WERI-Rb-1 (cell line): ENCODE measurements around the gene SLC1A7.

Experiments
- DNase-seq: peaks from one replicate; pipeline ENCODE4 v3.0.0-alpha.2; 2020
- H3K27ac ChIP-seq: fragments of 250-450 bp; sonication (Bioruptor Pico); 2 replicates; pipeline ENCODE4 v1.5.1; 2020; ENCODE audit warnings: mild to moderate bottlenecking, moderate library complexity
- H3K27me3 ChIP-seq: fragments of 250-450 bp; sonication (Bioruptor Pico); 2 replicates; pipeline ENCODE4 v1.5.1; 2021; ENCODE audit warnings: mild to moderate bottlenecking, low read depth, moderate library complexity; ENCODE audit not compliant: insufficient read depth, severe bottlenecking
- H3K36me3 ChIP-seq: fragments of 250-450 bp; sonication (Bioruptor Pico); 2 replicates; pipeline ENCODE4 v1.5.1; 2020; ENCODE audit warnings: mild to moderate bottlenecking, moderate library complexity
- H3K4me3 ChIP-seq: 2 replicates; pipeline ENCODE4 v1.5.1; 2011; ENCODE audit warnings: low read depth, mild to moderate bottlenecking, control low read depth, low read length
- H3K9me3 ChIP-seq: fragments of 250-450 bp; sonication (Bioruptor Pico); 2 replicates; pipeline ENCODE4 v1.5.1; 2021; ENCODE audit warnings: mild to moderate bottlenecking, moderate library complexity; ENCODE audit not compliant: severe bottlenecking
- CTCF ChIP-seq: IDR thresholded peaks from 2 replicates; pipeline ENCODE4 v1.5.1; 2011; ENCODE audit warnings: low read depth, mild to moderate bottlenecking, control low read depth, inconsistent platforms, low read length

The SLC1A7 gene

DNA sequence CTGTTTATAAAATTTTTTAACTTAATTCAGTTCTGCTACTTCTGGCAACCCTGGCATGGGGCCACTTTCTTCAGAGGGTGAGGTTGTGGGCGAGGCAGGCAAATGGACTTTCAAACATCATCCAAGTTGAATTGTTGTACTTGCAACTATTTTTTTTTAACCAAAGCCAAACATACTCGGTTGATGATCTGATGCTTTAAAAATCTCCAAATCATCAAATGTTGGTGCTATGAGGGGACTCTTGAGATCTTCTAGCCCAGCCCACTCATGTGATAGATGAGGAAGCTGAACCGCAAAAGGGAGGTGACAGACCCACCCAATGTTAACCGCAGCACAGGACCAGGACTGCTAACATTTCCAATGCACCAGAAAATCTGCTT lies 6.7 kb downstream of the SLC1A7 start:
- Histone ChIP-seq H3K4me3 (no peak overlapping the region), H3K9me3 (no peaks in the 10 kb centered on the region), H3K36me3 (peaks cover 83% of the 10 kb centered on the region), H3K27me3 (no peaks in the 10 kb centered on the region), H3K27ac (peak overlapping the region; percentile 99)
- no peak for TF ChIP-seq CTCF
- DNase-seq = no peak

DNA sequence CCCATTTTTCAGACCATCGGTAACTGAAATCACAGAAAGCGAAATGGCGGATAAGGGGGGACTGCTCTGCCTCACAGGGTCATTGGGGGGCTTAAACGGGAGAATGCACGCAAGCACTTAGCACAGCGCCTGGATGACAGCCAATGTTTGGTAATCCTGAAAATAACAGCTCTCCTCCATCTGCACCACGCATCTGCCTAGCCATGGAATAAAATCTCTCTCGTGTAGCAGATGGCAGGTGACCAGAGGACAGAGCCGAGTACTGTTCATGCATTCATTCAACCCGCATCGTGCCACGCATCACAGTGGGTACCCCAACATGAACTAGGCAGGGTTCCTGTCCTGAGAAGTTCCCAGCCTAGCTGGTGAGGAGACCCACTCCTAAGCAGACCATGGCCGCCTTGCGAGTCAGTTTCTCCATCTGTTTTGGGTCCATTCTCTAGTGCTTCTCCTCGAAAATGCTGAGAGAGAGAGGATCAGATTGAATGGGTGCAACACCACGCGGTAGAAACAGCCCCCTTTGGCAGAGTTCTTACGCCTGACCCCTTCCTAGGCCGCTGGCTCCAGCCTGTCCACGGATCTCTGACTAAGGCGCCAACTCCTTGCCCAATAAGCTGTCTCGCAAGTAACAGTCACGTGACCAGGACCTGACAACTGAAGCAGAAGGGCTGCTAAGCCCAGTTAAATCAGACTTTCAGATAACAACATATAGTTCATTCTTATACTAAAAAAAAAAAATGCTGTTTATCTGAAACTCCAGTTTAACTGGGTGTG lies 7.3 kb downstream of the SLC1A7 start:
- peak overlapping the region; percentile 99 for H3K27ac ChIP-seq
- H3K27me3 ChIP-seq = no peaks in the 10 kb centered on the region
- no peaks in the 10 kb centered on the region for H3K9me3 ChIP-seq
- H3K36me3 ChIP-seq = peaks cover 80% of the 10 kb centered on the region
- H3K4me3 ChIP-seq = peak overlapping the region; percentile 4; the same call in 1 of the 2 replicates
- peak; percentile 92 for DNase-seq
- TF ChIP-seq CTCF = no peak

DNA sequence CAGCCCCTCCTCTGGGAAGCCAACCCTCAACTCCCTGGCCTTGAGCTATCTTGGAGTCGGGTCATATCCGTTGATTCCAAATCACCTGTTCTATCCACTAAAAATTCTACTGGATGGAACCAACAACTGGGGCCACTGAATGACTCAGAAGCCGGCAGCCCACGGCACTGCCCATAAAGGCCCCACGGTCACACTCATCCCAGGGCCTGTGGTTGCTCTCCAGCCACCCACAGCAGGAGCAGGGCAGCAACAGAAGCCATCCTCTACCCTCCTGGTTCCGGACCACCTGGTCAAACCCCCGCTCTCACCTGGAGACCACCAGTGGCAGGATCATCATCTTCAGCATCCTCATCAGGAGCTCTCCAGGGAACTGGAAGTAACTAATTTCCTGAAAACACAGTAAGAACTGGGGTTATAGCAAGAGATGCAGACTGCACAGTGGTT lies 8.4 kb downstream of the SLC1A7 start:
- H3K27me3 ChIP-seq = no peaks in the 10 kb centered on the region
- no peak for TF ChIP-seq CTCF
- H3K4me3 ChIP-seq = no peak overlapping the region
- no peaks in the 10 kb centered on the region for H3K9me3 ChIP-seq
- no peak for DNase-seq
- H3K36me3 ChIP-seq = peaks cover 80% of the 10 kb centered on the region
- H3K27ac ChIP-seq = peak overlapping the region; percentile 99

DNA sequence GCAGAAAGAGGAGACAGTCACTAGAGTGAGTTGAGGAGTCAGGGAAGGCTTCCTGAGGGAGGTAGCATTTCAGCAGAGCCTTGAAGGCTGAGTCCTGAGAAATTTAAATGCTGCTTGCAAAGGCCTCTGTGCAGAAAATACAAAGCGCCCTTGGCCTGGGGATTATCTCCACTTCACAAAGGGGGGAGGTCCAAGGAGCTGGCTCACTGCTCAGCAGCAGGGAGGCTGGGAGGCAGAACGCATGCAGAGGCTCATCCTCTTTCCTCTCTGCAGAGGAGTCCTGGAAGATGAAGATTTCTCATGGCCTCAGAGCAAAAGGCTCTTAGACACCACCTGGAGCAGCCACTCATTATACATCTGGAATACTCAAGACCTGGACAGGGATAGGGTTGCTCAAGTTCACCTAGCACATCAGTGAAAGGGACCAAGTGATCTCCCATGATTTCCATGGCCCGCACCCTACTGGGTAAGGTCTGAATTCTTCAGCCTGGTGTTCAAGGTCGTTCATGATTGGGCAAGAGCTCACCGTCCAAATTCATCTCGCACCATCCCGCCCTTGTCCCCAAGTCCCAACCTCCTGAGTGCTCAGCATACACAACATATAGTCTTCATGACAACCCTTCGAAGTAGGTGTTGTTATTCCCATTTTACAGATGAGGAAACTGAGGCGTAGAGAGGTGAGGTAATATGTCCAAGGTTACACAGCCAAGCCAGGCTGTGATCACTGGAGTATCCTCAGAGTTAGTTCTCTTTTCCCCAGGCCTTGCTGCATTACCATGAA lies 9.0 kb downstream of the SLC1A7 start:
- TF ChIP-seq CTCF = no peak
- H3K36me3 ChIP-seq = peaks cover 80% of the 10 kb centered on the region
- no peaks in the 10 kb centered on the region for H3K9me3 ChIP-seq
- H3K27ac ChIP-seq = peak overlapping the region; percentile 99
- DNase-seq = peak; percentile 89
- H3K4me3 ChIP-seq = no peak overlapping the region
- no peaks in the 10 kb centered on the region for H3K27me3 ChIP-seq

- Histone ChIP-seq H3K27me3 (no peaks in the 10 kb centered on the region), H3K27ac (peak overlapping the region; percentile 99), H3K36me3 (peaks cover 80% of the 10 kb centered on the region), H3K4me3 (no peak overlapping the region), H3K9me3 (no peaks in the 10 kb centered on the region)
- DNase-seq = no peak
- TF ChIP-seq CTCF = no peak
Measured at GRCh38 chr1:53132176-53132575, 10.3 kb downstream of the SLC1A7 start.
